Measurements from ENCODE around the gene XCL2. TPM values are rescaled to one million over a fixed set of nuclear protein-coding genes. Genes with fewer than 3 reads are reported as not detected.

Gene XCL2
- total and polyA plus RNA-seq, 2 of the 8 experiments (the other 6 are each of a cell fraction or from before 2014, with no cell fraction given): not detected

DNA sequence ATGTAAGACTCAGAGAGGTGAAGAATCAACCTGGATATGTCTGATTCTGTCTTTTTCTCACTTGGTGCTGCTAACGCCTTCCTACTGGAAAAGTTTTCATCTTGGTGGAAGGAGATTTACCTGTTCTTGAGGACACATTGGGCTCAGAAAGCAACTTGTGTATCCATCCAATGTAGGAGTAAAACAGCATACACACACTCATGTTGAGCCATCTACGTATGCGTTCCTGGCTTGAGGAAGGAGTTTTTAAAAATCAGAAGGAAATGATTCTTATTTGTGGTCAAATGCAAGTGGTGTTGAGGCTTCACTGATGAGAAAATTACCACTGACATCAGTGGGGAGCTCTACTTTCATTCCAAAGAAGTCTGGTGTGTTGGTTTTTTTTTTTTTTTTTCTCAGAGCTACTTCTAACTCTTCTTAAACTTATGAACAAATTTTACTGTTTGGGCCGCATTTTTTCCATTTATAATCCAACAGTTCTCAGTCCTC lies 25.6 kb downstream of the XCL2 start (continued):
- TF ChIP-seq CHD7 (IDR thresholded peaks at IDR 0.05; ENCODE audit: insufficient replicate concordance, low read length) (no peak), SP2 (IDR thresholded peaks at IDR 0.05; ENCODE audit: low read length) (no peak), PHF8 (conservative IDR thresholded peaks at IDR 0.05; ENCODE audit: low read depth, low read length) (no peak), HDAC6 (IDR thresholded peaks at IDR 0.05; ENCODE audit: low read depth, low read length) (no peak), ATF3 (IDR thresholded peaks at IDR 0.05; ENCODE audit: insufficient read depth, low read depth, low read length) (no peak), GABPA (IDR thresholded peaks at IDR 0.05; ENCODE audit: borderline replicate concordance, insufficient read depth, low read length) (no peak), SUZ12 (IDR thresholded peaks at IDR 0.05; ENCODE audit: low read length) (no peak), RFX5 (IDR thresholded peaks at IDR 0.05; ENCODE audit: borderline replicate concordance, low read depth, low read length) (no peak), MAFK (IDR thresholded peaks at IDR 0.05; ENCODE audit: low read depth, low read length) (no peak)
